Breast epithelium (tissue), 3 donors: ENCODE data around the gene STAT4.

Experiments
- POLR2A ChIP-seq: fragments of 450-650 bp; IDR thresholded peaks from one replicate; pipeline ENCODE4 v1.6.1; 2016; ENCODE audit warnings: antibody characterized with exemption, mild to moderate bottlenecking, moderate library complexity
- POLR2AphosphoS5 ChIP-seq, 3 donors: sonication (generic); formaldehyde crosslinking; IDR thresholded peaks; one replicate each; pipeline ENCODE4 v1.6.1; 2017; ENCODE audit warnings: antibody characterized with exemption in 3 of 3
- TF ChIP-seq, protein P1 (sequence below), 3 donors: fragments of 450-650 bp; IDR thresholded peaks; one replicate each; pipeline ENCODE4 v1.5.1; 2016 to 2017; ENCODE audit warnings: antibody characterized with exemption in 3 of 3, mild to moderate bottlenecking in 3 of 3, moderate library complexity in 3 of 3

DNA sequence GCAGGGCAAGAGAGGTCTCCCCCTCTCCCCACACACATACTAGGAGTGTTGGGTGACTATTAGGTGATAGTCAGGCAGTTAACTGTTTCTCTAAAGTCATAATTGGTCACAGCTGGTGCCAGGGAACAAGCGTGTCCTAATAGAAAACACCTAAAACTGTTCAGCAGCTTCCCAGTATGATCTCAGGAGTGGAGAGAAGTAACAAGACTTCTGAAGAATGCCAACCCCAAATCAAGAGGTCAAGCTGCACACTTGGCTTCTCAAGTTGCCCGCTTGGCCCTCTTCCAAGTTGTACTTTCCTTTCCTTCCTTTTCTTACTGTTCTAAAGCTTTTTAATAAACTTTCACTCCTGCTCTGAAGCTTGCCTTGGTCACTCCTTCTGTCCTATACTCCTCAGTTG is 114.4 kb downstream of the STAT4 start:
- TF ChIP-seq, protein P1, sequence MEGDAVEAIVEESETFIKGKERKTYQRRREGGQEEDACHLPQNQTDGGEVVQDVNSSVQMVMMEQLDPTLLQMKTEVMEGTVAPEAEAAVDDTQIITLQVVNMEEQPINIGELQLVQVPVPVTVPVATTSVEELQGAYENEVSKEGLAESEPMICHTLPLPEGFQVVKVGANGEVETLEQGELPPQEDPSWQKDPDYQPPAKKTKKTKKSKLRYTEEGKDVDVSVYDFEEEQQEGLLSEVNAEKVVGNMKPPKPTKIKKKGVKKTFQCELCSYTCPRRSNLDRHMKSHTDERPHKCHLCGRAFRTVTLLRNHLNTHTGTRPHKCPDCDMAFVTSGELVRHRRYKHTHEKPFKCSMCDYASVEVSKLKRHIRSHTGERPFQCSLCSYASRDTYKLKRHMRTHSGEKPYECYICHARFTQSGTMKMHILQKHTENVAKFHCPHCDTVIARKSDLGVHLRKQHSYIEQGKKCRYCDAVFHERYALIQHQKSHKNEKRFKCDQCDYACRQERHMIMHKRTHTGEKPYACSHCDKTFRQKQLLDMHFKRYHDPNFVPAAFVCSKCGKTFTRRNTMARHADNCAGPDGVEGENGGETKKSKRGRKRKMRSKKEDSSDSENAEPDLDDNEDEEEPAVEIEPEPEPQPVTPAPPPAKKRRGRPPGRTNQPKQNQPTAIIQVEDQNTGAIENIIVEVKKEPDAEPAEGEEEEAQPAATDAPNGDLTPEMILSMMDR (IDR thresholded peaks at IDR 0.05): no peak
- TF ChIP-seq POLR2AphosphoS5 (IDR thresholded peaks at IDR 0.05): no peak
- TF ChIP-seq POLR2A: no peak
